Left ventricle myocardium superior (tissue), 1 donor: ENCODE measurements around the gene NAB1. TPM values are rescaled to one million over a fixed set of nuclear protein-coding genes. Genes with fewer than 3 reads are reported as not detected.
"Not testable (repeated sequence)": the region's sequence is repeated elsewhere in the genome, so short reads cannot be mapped to it uniquely, and the experiment has no call there.

Experiments
- ATAC-seq: fragments of 200-7000 bp; cut with Tn5 transposase; one replicate; pipeline ENCODE4 v1.9.1; 2020; ENCODE audit warnings: mild to moderate bottlenecking, moderate library complexity
- DNase-seq: peaks from one replicate; pipeline ENCODE4 v3.0.0-alpha.2; 2020
- intact Hi-C: fragments of 100-400 bp; cut with micrococcal nuclease; formaldehyde crosslinking; loops from one replicate; pipeline ENCODE4 v1.11.0; 2022
- long read RNA-seq: library from polyadenylated mRNA; unstranded; transcript quantifications from one replicate; pipeline ENCODE4 v2.0.0, GENCODE V29; 2021
- total RNA-seq: library from RNA; stranded (reverse); fragmentation: NEBNext Ultra II Directional; extraction: Animal tissue kit (Norgen Biotek cat#: 25700); gene quantifications from one replicate; pipeline ENCODE4 v1.2.1, GENCODE V29; 2021
- donor health status: DM: no; HTN: yes; CAD: no; lungs with severe emphysema.

The NAB1 gene
- total RNA-seq = 19.7 TPM
- long read RNA-seq, partial matches to known transcripts = 5 of 10 reads
- long read RNA-seq, other reads (novel, unspliced or antisense) = 2 of 10 reads

GRCh38 chr2:190649035-190649797 lies at the start of gene NAB1:
Gene NAB1 (plus strand): TSS chr2:190649083. CDS start chr2:190659177, 10,094 bp downstream.
- DNase-seq = peak; percentile 79
- ATAC-seq = peak; percentile 46
- intact Hi-C loops = no loop called here

DNA sequence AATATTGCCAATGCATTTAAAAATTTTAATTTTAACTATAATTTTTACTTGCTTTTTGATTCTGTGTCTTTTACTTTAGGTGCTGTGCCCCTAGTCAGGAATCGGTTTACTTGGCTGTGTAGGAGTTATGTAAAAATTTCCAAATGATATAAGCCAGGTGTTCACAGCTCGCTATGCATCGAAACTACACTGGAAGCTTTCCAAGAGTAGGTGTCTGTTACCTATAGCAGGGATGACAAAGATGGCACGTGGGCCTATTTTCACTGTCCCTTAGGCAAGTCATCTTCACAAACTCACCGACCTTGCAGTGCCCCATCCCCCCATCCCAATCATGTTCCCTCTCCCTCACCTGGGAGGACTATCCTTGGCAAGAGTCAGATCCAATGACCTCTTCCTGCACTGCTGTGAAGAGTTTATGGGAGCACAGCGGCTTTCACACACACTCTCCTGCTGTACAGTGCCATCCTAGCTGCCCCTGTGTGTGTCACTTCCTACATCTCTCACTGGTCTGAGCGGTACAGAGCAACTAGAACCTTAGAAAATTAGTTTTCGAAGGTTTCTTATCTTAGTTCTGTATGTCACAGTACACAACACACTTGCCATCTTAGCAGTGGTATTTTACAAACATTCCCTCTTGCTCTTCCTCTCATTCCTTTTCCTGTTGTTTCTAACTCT lies 49.2 kb upstream of the NAB1 start:
- DNase-seq (no peak), ATAC-seq (no peak)
- intact Hi-C loops = no loop called here

DNA sequence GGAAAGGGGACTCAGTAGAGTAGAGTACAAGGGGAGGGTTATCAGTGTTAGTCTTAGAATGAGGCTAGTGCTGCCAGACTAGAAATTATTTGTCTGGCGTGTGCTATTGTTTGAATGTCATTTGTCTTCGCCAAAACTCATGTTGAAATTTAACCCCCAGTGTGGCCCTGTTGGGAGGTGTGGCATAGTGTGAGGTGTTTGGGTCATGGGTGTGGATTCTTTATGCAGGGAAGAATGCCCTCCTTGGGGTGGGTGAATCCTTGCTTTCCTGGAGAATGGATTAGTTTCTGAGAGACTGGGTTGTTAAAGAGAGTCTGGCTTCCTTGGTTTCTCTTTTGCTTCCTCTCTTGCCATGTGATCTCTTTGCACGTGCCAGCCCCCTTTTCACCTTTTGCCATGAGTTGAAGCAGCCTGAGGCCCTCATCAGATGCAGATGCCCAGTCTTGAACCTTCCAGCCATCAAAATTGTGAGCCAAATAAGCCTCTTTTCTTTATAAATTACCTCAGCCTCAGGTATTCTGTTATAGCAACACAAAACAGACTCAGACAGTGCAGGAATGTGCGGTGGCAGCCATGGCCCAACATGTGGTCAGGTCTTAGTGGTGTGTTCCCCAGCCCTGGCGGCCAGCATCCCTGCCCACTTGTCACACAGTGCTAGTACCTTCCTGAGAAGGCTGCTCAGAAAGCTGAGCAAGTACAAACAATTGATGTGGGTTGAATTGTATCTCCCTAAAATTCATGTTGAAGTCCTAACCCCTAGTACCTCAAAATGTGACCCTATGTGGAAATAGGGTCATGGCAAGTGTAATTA lies 48.4 kb upstream of the NAB1 start:
- intact Hi-C loops = no loop called here
- no peak for DNase-seq
- no peak for ATAC-seq

DNA sequence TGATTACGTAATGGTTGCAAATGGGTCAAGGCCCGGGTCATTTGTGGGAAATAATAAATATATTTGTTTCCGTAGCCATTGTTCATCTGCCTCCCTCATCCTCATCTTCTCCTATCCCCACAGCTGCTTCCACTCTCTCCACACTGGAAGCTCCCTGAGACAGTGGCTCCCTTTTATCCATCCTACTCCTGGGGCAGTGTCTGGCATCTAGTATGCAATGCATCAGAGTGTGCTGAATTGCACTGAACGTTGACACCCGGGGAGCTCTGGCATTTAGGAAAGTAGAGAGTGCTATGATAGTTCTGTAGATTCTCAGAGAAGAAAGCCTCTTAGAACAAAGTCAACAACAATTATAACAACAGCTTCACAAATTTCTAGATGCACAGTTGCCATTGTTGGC lies 45.5 kb upstream of the NAB1 start:
- ATAC-seq (no peak), DNase-seq (no peak)
- intact Hi-C loops = no loop called here

- peak; percentile 48 for ATAC-seq
- DNase-seq = no peak
- intact Hi-C loops = no loop called here
Measured at GRCh38 chr2:190607014-190607597, 41.8 kb upstream of the NAB1 start.

GRCh38 chr2:190607657-190608357 lies 41.1 kb upstream of the NAB1 start:
- ATAC-seq (no peak), DNase-seq (no peak)

DNA sequence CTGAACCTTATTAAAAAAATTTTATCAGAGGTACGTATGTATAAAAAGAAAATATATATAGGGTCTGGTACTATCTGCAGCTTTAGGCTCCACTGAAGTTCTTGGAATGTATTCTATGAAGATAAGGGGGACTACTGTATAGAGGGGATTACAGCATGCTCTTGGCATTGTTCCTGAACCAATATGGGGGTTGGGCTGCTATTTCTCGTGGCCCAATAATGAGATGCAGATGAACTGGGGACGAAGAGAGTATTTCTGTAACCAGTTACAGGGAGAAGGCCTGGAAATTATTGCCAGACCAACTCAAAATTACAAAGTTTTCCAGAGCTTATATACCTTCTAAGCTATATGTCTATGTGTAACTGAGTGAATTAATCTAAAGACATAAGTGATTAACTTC lies 40.0 kb upstream of the NAB1 start:
- DNase-seq, intact Hi-C loops, ATAC-seq: not testable (repeated sequence)

More at GRCh38 chr2:190607657-190608357, 41.1 kb upstream of the NAB1 start:
- intact Hi-C loops = no loop called here

GRCh38 chr2:190609397-190609796 lies 39.5 kb upstream of the NAB1 start:
- intact Hi-C loops, ATAC-seq, DNase-seq: not testable (repeated sequence)

DNA sequence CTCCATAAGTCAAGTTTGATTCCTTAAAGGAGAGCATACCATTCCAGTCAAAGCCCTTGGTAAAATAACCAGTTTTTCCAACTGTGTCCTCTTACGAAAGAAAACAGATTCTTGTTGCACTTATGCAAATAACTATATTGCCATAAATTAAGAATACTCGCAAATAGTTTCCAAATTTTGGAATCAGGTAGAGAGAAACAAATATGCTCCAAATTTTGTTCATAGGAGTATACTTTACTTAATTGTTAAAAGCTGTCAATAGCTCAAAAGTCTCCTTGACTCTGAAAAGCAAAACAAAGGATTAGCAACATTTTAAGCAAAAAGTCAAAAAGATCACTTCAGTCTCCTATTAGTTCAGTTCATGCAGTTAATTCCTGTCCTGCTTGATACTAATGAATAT lies 38.4 kb upstream of the NAB1 start:
- DNase-seq, intact Hi-C loops, ATAC-seq: not testable (repeated sequence)

DNA sequence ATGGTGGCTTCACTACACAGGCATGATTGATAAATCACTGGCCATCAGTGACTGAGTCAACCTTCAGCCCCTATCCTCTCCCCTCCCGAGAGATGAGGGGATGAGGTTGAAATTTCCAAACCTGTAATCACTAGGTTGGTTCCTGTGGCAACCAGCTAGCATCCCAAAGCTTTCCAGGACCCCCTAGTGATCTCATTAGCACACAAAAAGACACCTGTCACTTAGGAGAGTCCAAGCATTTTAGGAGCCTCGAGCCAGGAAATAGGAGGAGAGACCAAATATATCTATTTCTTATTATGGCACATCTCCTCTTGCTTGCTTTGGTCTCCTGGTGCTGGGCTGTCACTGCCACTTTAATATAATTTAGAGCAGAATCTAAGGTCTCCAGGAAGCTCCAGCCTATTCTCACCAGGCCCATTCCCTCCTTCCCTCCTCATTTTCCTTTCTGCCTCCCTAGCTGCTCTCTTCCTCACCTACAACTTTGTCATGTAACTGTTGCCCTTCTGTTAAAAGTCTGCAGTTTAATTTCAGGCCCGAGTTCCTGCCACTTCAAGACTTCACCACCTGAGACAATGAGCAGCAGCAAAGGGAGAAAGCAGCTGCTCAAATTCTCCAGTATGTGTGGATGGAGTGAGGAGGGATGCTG lies 33.2 kb upstream of the NAB1 start:
- ATAC-seq (no peak), DNase-seq (no peak)
- intact Hi-C loops = no loop called here

GRCh38 chr2:190618030-190618429 lies 30.9 kb upstream of the NAB1 start:
- DNase-seq = no peak
- no peak for ATAC-seq
- intact Hi-C loops = no loop called here

GRCh38 chr2:190625691-190626090 lies 23.2 kb upstream of the NAB1 start:
- DNase-seq = no peak
- ATAC-seq = no peak
- intact Hi-C loops = no loop called here

- ATAC-seq (peak; percentile 14), DNase-seq (no peak)
- intact Hi-C loops = no loop called here
Measured at GRCh38 chr2:190626641-190627210, 22.2 kb upstream of the NAB1 start.

GRCh38 chr2:190627448-190628412 lies 21.2 kb upstream of the NAB1 start:
- DNase-seq = peak; percentile 69
- peak; percentile 89 for ATAC-seq
- intact Hi-C loops = no loop called here

DNA sequence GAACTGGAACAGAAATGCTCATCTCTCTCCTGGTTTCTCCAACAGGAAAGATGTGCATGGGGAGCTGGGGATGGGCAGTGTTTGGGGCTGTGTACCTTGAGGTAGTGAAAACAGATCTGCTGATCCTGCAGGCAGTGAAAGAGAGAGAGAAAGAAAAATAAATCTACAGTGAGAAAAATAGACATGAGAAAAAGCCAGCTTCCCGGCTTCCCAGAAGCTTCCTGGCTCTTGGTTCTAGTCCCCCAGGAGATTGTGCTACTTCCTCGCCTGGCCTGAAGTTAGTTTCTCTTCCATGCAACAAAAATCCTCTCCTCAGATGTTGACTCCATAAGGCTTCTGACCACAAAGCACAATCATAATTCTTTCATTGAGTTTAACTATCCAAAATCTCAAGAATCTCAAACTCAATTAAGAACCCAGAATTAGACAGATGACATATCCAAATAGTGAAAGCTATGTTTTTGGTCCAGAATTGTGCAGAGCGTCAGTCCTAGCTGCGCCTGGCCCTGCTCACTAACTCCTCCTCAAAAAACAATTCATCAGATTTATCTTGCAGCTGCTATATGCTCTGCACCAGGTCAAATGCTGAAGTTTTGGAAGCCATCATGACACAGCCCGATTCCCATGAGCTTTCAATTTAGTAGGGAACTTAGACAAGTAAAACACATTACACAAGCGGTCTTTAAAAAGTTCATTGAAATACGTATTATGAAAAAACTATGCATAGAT lies 20.1 kb upstream of the NAB1 start:
- ATAC-seq (peak; percentile 72), DNase-seq (no peak)
- intact Hi-C loops = no loop called here

- no peak for ATAC-seq
- no peak for DNase-seq
- intact Hi-C loops = no loop called here
Measured at GRCh38 chr2:190634381-190634780, 14.5 kb upstream of the NAB1 start.
